Cerebellar cortex (tissue), 1 donor: ENCODE data around the gene MAD1L1.
"Not testable (repeated sequence)": the region's sequence is repeated elsewhere in the genome, so short reads cannot be mapped to it uniquely, and the experiment has no call there.

Experiments
- DNase-seq: peaks from one replicate; pipeline ENCODE4 v3.0.0-alpha.2; 2015; ENCODE audit warnings: low spot score

MAD1L1 gene

DNA sequence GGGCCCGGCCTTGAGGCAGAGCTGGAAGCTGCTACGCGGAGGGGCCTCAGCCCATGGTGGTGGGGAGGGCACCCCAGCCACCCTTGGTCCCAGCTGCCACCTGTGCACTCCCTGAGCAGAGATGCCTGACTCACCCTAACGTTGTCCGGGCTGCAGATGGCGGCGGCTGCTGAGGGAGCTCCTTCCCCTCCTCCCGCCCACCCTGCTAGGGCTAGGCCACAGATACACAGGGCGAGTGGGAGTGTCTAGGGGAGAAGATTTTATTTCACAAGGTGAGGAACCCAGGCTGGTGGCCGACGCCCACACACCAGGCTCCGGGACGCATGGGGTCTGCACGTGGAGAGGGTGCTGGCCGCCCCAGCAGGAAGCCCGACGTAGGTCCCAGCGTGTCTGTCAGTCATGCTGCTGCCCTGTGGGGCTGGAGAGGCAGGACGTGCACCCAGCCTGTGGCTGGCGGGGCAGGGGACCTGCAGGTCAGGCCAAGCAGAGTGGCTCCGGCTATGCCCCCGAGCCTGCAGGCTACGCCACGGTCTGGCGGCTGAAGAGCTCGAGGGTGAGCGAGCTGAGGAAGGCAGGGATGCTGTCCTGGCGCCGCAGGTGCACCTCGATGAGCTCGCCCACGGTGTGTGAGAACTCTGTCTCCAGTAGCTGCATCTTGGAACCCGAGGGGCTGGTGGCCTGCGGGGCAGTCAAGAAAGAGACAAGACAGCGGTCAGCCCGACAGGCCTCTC, 417.0 kb downstream of the MAD1L1 start:
- DNase-seq = not testable (repeated sequence)

GRCh38 chr7:1815051-1815481, 417.7 kb downstream of the MAD1L1 start:
- DNase-seq = no peak

DNA sequence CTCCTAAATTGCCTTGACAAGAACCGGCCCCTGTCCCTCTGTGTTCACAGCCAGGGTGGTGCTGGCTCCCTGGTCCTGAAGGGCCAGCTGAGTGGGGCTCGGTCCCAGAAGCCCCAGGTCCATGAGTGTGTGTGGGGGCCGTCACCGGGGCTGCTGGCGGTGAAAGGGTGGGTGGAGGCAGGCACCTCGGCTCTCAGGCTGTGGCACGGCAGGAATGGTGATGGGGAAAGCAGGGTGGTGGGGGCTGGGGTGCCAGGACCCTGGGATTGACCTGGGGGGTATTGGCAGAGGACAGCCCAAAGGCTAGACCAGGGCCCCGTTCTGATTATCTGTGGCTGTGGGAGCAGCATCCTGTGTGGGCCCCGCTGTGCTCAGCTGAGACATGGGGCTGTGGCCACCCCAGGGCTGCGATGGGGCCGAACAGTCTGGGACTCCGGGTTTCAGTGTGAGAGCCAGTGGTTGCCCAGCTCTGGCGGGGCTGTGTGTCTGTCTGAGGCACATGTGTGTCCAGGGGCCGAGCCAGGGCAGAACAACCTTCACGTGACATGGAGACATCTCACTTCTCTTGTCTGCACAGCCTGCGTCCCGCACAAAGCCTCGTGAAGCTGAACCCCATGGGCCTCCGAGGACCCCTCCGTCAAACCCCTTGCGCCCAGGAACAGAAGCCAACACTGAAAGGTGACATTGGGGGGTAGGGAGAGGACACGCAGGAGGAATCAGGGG, 418.5 kb downstream of the MAD1L1 start:
- DNase-seq = no peak

GRCh38 chr7:1813394-1814088, 419.2 kb downstream of the MAD1L1 start:
- no peak for DNase-seq

- DNase-seq = peak; percentile 68
These were observed 420.0 kb downstream of the MAD1L1 start for GRCh38 chr7:1812509-1813393.

DNA sequence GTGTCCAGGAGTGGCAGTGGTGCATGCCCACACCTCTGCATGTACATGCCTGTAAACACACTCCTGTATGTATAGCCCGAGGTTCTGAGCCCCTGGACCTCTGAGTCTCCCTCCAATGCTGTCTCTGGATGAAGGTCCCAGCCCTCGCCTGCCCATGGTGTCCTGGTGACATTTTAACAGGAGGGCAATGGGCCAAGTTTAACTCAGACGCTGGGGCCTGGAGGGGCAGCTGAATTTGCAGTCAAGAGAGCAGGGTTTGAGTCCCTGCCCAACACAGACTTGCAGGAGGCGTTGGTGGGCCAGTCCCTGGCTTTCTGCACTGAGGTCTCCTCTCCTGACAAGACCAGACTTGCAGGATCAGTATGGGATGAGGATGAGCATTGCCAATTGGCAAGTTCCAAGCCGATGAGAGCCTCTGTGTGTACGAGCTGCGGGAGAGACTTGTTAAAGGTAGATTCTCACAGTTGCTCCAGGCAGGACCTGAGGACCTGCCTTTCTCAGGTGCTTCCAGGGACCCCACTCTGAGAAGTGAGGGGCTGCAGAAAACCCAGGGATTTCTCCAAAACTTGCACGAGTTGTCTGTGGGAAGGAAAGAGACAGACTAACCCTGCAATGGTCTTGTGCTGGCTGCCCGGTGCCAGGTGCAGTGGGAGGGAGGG, 420.8 kb downstream of the MAD1L1 start:
- peak; percentile 64 for DNase-seq

GRCh38 chr7:1810961-1811849, 421.5 kb downstream of the MAD1L1 start:
- DNase-seq = peak; percentile 27

- DNase-seq = peak; percentile 9
These were observed 422.2 kb downstream of the MAD1L1 start for GRCh38 chr7:1810521-1810920.

- DNase-seq = peak; percentile 11
These were observed 423.0 kb downstream of the MAD1L1 start for GRCh38 chr7:1809601-1810258.

DNA sequence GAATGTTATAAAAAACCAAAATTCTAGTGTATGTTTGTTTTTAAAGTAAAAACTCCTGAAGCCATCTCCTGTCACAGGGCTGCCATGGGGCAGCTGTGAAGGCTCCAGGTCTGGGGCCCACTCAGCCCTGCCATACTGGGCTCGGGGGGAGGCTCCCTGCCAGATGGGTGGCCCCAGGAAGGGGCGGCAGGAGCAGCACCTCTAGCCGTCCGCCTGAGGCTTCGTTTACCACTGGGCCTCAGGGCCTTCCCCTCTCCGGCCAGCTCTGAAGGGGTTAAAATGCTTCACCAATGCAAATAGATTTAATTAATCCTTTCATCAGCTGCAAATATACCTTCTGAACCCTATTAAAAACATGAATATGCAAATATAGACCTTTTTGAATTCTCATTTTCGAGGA, 423.7 kb downstream of the MAD1L1 start:
- no peak for DNase-seq

DNA sequence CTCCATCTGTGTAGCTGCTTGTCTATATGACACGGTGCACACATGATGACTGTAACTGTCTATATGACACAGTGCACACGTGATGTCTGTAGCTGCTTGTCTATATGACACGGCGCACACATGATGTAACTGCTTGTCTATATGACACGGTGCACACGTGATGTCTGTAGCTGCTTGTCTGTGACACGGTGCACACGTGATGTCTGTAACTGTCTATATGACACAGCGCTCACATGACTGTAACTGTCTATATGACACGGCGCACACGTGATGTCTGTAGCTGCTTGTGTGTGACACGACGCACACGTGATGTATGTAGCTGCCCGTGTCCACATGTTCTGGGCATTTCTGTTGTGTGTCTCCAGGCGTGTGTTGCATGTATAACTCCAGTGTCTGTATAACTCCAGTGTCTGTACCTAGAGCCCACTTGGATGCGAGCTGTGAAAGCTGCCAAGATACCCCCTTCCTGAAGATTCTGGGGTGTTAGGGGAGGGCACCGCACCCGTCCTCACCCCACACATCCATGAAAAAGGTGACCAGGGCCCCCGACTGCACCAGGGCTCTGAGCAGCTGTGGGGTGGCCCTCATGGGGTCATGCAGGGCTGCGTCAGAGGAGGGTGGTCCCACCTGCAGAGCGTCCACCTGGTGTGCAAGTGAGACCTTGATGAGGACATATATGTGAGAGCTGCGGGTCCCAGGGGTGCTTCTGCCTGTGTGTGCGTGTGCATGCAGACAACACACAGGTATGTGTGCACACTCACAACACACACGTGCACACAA, 424.7 kb downstream of the MAD1L1 start:
- no peak for DNase-seq

DNA sequence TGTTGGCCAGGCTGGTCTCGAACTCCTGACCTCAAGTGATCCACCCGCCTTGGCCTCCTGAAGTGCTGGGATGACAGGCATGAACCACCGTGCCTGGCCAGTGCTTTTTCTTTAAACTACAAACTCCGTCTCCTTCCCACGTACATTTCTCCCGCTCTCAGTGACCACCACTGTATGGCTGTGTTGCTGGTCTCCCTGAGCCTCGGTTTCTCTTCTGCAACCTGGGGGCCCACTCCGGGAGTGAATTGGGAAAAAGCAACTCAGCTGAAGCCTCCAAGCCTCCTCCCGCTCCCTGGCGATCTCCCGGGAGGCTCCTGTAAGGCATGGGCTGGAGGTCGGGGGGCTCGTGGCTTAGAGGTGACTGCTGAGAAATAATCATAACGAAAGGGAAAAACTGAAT, 426.4 kb downstream of the MAD1L1 start:
- no peak for DNase-seq

GRCh38 chr7:1804310-1804709, 428.4 kb downstream of the MAD1L1 start:
- no peak for DNase-seq

- no peak for DNase-seq
These were observed 429.8 kb downstream of the MAD1L1 start for GRCh38 chr7:1802899-1803298.

- DNase-seq = no peak
These were observed 431.8 kb downstream of the MAD1L1 start for GRCh38 chr7:1800902-1801301.

- DNase-seq = no peak
These were observed 434.6 kb downstream of the MAD1L1 start for GRCh38 chr7:1798191-1798590.

DNA sequence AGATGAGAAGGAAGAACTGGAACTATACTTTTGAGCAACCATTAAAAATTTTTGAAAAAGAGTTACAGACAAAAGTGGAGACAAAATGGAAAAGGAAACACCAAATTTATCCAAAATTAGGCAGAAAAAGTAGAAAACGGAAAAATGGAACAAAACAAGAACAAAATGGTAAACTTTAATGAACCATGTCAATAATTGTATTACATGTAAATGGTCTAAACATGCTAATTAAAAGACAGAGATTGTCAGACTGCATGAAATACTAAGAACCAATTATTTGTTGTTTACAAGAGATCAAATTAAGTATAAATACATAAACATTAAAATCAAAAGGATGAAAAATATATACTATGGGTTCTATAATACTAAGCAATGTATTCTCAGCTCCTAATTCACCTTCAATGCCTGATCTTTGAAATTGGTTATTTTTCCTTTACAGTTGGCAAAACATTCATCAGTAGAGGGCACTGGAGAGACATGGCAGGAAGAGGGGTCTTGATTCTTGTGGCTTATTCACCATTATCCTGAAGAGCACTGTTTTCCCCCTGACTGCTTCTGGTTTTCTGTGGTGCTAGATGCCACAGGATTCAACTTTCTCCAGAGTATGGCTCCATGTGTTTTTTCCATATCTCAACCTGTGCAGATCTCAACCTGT, 437.7 kb downstream of the MAD1L1 start:
- no peak for DNase-seq

- DNase-seq = no peak
These were observed 445.0 kb downstream of the MAD1L1 start for GRCh38 chr7:1787681-1788235.
